DMS79 (cell line): ENCODE data around the gene ANKRD30A.
"Not testable (repeated sequence)": the region's sequence is repeated elsewhere in the genome, so short reads cannot be mapped to it uniquely, and the experiment has no call there.

Experiments
- DNase-seq: peaks from one replicate; lab custom pipeline; 2025; lab: John Stamatoyannopoulos, UW

Gene ANKRD30A

GRCh38 chr10:37255837-37256236, 130.4 kb downstream of the ANKRD30A start:
- DNase-seq, result not testable (repeated sequence)

GRCh38 chr10:37263304-37263703, 137.9 kb downstream of the ANKRD30A start:
- no peak for DNase-seq

- DNase-seq, result no peak
These were observed 142.9 kb downstream of the ANKRD30A start for GRCh38 chr10:37268266-37268665.

- DNase-seq, result no peak
These were observed 144.3 kb downstream of the ANKRD30A start for GRCh38 chr10:37269554-37270256.

- DNase-seq, result no peak
These were observed 149.9 kb downstream of the ANKRD30A start for GRCh38 chr10:37275216-37275777.

- DNase-seq, result no peak
These were observed 159.7 kb downstream of the ANKRD30A start for GRCh38 chr10:37285063-37285462.

- no peak for DNase-seq
These were observed 164.6 kb downstream of the ANKRD30A start for GRCh38 chr10:37289833-37290464.

GRCh38 chr10:37301271-37301670, 175.9 kb downstream of the ANKRD30A start:
- no peak for DNase-seq

GRCh38 chr10:37304036-37304435, 178.6 kb downstream of the ANKRD30A start:
- DNase-seq, result no peak

GRCh38 chr10:37314350-37314749, 189.0 kb downstream of the ANKRD30A start:
- no peak for DNase-seq

- DNase-seq, result no peak
These were observed 189.5 kb downstream of the ANKRD30A start for GRCh38 chr10:37314862-37315261.

GRCh38 chr10:37344413-37344812, 219.0 kb downstream of the ANKRD30A start:
- no peak for DNase-seq

- no peak for DNase-seq
These were observed 254.6 kb downstream of the ANKRD30A start for GRCh38 chr10:37379991-37380390.

GRCh38 chr10:37381271-37381670, 255.9 kb downstream of the ANKRD30A start:
- no peak for DNase-seq

- DNase-seq, result no peak
These were observed 259.5 kb downstream of the ANKRD30A start for GRCh38 chr10:37384923-37385322.

- DNase-seq, result no peak
These were observed 265.5 kb downstream of the ANKRD30A start for GRCh38 chr10:37390926-37391325.

- not testable (repeated sequence) for DNase-seq
These were observed 275.4 kb downstream of the ANKRD30A start for GRCh38 chr10:37400774-37401173.

- no peak for DNase-seq
These were observed 275.8 kb downstream of the ANKRD30A start for GRCh38 chr10:37401225-37401624.

GRCh38 chr10:37403776-37404175, 278.4 kb downstream of the ANKRD30A start:
- no peak for DNase-seq
